Activated T-cell treated with anti-CD3 and anti-CD28 coated beads for 4 hours (primary cell): ENCODE measurements around the gene PTPN2.

Experiments
- DNase-seq: peaks from one replicate; pipeline ENCODE4 v3.0.0-alpha.2; 2020

Gene PTPN2

GRCh38 chr18:12857215-12857905 lies 26.7 kb downstream of the PTPN2 start:
- DNase-seq = no peak

- no peak for DNase-seq
Observed at GRCh38 chr18:12855916-12856315, 28.1 kb downstream of the PTPN2 start.

GRCh38 chr18:12852566-12853315 lies 31.3 kb downstream of the PTPN2 start:
- DNase-seq = no peak

GRCh38 chr18:12851716-12852115 lies 32.3 kb downstream of the PTPN2 start:
- no peak for DNase-seq

- DNase-seq = no peak
Observed at GRCh38 chr18:12849548-12849947, 34.5 kb downstream of the PTPN2 start.

GRCh38 chr18:12848405-12848804 lies 35.6 kb downstream of the PTPN2 start:
- DNase-seq = no peak

GRCh38 chr18:12844391-12844790 lies 39.6 kb downstream of the PTPN2 start:
- DNase-seq = no peak

GRCh38 chr18:12843420-12844350 lies 40.4 kb downstream of the PTPN2 start:
- no peak for DNase-seq

GRCh38 chr18:12842459-12843380 lies 41.3 kb downstream of the PTPN2 start:
- no peak for DNase-seq

GRCh38 chr18:12841070-12841469 lies 43.0 kb downstream of the PTPN2 start:
- no peak for DNase-seq

- no peak for DNase-seq
Observed at GRCh38 chr18:12840382-12840781, 43.7 kb downstream of the PTPN2 start.

- DNase-seq = peak; percentile 24
Observed at GRCh38 chr18:12839526-12840196, 44.4 kb downstream of the PTPN2 start.

GRCh38 chr18:12839057-12839525 lies 44.9 kb downstream of the PTPN2 start:
- no peak for DNase-seq

- no peak for DNase-seq
Observed at GRCh38 chr18:12838178-12838634, 45.8 kb downstream of the PTPN2 start.

GRCh38 chr18:12837747-12838146 lies 46.3 kb downstream of the PTPN2 start:
- DNase-seq = no peak

GRCh38 chr18:12836551-12836950 lies 47.5 kb downstream of the PTPN2 start:
- no peak for DNase-seq

- no peak for DNase-seq
Observed at GRCh38 chr18:12828116-12829051, 55.7 kb downstream of the PTPN2 start.

GRCh38 chr18:12827588-12827987 lies 56.4 kb downstream of the PTPN2 start:
- DNase-seq = no peak

GRCh38 chr18:12825230-12825629 lies 58.8 kb downstream of the PTPN2 start:
- DNase-seq = no peak

- DNase-seq = no peak
Observed at GRCh38 chr18:12823892-12824291, 60.1 kb downstream of the PTPN2 start.
